Inflammatory macrophage (primary cell): Measurements from ENCODE around the gene CCND3.
A peak's percentile ranks its signal among the peaks of the same experiment; 100 is the strongest.

Experiments
- DNase-seq, 2 donors: peaks; one replicate each; pipeline ENCODE4 v3.0.0-alpha.2; 2020 to 2022
- total RNA-seq, 18 experiments: gene quantifications; one replicate each; lab custom pipeline; 2026; ENCODE audit warnings: mixed read lengths in 6 of 18, inconsistent platforms in 2 of 18; lab: John Stamatoyannopoulos, UW

The CCND3 gene
- total RNA-seq = 56.5 to 186 (median 129) reads per million in 18 experiments

DNA sequence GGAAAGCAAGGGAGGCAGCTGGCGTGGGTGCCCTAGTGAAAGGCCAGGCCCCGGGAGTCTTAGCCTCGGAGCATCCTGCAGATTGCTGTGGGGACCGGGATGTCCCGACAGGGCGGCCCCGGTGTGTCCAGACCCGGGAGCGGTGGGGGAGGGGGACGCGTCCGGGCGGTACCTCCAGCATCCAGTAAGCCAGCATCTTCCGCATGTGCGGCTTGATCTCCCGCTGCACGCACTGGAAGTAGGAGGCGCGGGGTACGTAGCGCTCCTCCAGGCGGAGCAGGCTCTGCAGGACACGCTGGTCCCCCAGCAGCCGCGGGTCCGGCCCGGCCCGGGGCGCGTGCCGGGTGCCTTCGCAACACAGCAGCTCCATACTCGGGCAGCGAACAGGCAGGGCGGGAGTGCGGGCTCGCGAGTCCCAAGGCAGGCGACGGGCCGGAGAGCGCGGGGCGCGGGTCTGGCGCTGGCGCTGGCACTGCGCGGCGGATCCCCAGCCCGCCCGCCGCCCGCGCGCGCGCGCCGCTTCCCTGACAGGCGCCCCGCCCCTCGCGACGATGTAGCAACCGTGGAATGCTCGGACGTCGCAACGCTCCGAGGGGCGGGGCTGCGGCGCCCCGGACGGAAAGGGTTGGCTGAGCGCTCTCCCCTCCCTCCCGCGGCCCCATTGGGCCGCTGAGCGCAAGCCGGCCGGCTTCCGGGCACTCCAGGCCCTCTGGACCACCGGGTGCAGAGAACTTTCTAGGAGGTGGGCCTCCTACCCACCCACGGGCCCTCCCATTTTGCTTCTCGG lies at the start of gene CCND3:
CCND3 (minus strand) TSS at position 529 of the 787 bp plus-strand sequence; CDS start at position 370, 159 bp downstream.
- DNase-seq = peak; percentile 96 to 98

DNA sequence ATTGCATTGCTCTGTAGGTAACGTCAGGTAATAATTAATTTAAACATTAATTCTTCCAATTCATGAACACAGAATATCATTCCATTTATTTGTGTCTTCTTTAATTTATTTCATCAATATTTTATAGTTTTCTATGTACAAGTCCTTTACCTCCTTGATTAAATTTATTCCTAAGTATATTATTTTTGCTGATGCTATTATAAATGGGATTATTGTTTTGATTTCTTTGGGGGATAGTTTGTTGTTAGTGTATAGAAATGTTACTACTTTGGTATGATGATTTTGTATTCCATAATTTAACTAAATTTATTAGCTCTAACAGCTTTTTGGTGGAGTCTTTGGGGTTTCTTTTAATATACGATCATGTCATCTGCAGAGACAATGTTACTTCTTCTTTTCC lies 44.7 kb upstream of the CCND3 start:
- no peak for DNase-seq

DNA sequence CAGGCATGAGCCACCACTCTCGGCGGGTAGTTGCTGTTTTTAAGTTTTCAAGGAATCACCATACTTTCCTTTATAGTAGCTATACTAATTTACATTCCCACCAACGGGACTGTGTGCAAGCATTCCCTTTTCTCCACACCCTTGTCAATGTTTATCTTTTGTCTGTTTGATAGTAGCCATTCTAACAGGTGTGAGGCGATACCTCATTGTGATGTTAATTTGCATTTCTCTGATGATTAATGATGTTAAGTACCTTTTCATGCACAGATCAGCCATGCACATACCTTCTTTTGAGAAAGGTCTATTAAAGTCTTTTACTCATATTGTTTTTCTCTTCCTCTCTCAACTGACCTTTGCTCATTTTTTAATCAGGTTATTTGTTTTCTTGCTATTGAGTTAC lies 43.0 kb upstream of the CCND3 start:
- DNase-seq = no peak

DNA sequence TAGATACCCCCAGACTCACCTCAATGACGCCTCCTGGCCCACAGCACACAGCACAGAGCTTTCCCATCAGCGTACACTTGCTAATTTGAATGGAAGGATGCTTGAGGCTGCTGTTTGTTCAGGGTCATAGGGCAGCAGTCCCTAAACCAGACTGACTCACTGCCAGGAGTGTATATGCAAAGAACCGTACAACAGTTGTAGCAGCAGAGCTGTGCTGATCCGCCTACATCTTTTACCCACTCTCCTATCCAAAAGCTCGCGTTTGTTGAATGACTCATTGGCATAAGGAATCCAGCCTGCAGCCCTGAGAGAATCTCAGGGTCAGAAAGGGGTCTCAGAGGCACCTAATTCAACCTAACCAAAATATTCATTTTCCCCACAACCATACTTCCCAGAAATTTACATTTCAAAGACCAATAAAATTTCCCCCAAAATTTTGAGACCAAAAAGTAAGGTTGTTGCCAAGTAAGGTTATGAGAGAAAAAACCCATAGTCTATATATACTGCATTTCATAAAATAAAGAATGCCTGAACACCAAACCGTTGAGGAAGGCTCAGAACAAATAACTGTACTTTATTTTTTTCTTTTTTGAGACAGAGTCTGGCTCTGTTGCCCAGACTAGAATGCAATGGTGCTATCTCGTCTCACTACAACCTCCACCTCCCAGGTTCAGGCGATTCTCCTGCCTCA lies 35.3 kb upstream of the CCND3 start:
- DNase-seq = peak; percentile 66 to 85

DNA sequence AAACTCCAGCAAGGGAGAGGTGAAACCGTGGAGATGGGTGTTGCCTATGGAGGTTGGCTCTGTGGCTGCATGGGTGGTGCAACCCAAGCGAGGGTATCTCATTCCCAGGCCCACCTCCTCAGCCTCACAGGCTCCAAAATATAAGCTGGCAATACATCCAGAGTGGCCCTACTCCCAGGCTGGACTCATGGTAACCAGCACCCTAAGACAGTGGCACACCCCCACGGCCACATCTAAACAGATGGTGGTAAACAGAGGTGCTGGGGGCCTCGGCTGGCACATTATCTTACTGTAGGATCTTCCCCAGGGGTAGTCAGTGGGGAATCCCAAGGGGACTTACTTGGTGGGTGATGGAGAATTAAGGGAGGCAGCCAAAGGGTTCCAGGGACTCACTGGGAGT lies 33.7 kb upstream of the CCND3 start:
- DNase-seq = no peak

DNA sequence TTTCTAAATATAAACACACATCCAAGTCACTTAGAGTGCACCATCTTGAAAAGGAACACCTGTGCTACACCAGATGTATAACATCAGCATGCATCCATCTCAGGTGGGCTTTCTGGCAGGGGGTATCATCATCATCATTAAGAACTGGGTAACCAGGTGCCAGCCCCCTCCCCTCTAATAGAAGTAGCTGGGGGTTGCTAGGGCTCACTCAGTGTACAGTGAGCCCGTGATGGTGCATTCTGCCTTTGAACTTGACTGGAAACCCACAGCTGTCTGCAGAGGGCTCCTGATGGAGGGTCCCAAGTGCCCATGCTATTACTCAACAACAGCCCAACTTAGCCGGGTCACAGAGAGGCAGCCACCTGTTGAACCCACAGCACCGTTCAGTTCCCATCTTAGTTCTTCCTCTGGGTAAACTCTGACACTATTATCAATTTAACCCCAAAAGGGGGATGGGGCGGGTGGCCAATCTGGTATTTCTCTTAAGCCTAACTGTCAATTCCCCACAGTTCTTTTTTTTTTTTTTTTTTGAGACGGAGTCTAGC lies 32.7 kb upstream of the CCND3 start:
- DNase-seq = no peak

DNA sequence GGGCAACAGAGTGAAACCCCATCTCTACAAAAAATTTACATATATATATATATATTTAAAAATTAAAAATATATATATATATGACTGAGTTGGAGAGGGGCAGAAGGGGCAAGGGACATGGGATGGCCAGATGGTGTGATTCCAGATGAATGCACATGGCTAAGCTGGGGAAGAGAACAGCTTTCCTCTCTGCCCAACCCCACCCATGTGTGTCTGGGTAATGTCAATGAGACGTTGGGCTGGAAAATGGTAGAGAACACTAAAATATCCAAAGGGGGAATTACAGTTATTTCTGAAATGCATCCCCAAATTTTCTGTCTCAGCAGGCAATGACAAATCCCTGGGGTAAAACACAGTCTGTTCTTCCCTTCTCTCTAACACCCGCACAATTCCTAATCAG lies 31.2 kb upstream of the CCND3 start:
- no peak for DNase-seq

DNA sequence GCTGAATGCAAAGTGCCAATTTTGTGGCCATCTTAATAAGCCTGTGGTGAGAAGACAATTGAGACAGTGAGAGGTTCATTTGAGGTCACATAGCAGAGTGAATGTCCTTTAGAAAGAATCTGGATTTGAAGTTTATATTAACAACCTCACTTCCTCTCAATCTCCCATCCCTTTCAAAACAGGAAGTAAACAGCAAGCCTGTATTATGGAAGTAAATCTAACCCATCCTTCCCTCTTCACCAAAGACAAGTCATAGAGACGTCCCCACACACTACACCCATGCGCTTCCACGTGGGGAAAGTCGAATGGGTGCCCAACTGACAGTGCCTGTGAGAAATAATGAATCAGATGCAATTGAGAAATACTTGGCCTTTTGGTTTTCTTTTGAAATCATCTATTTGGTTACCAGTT lies 28.8 kb upstream of the CCND3 start:
- DNase-seq = peak; percentile 97 to 99

DNA sequence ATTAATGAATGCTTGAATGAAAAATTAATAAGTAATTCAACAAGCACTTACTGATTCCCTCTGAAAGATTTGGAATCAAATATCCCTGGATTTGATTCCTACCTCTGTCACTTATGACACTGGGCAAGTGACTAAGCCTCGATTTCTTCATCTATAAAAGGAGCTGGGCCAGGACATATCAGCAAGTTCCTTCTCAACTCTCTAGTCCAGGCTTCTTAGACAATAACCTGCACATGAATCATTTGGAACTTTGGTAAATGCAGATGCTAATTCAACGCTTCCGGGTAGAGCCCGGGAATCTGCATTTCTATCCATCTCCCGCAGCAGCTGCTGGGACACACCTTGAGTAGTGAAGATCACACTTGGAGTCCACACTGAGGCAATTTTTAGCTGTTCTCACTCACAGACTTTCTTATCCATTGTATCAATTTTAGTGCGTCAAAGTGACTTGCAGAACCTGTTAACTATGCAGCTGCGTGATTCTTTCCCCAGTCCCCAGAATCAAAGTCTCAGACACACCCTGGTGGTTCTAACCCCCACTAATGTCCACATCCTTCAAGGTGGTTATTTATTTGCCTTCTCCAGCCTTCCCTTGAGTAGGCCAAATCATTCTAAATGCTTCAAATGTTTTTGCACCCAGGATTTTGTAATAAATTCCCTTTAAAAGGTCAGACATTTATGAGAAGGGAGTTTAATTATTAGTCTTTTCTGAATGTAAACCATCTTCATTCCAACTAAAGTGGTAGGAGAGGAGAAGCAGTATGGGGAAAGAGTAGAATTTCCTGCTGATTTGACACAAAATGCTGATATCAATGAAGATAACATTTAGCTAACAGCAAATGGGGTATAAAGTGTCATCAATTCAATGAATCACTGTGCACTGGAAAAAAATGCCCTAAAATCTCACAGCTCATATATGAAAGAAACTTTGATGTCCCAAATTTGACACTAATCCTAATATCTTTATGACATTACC lies 26.0 kb upstream of the CCND3 start:
- peak; percentile 48 to 65 for DNase-seq

DNA sequence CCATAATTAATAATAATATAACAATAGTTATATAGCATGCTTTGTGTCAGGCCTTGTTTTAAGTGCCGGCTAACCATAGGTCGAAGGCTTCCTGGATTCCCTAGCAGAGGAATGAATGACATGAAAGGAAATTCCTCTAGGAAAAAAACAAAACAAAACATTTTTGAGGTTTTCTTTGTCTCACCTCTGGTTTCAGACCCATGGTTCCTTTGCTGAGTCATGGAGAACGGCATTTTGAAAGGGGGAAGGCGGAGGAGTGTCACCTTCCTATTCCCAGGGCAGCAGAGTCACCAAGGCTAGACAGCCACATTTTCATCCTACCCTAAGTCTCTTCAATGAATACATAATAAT lies 25.3 kb upstream of the CCND3 start:
- DNase-seq = peak in 1 of 2 donors; percentile 48

DNA sequence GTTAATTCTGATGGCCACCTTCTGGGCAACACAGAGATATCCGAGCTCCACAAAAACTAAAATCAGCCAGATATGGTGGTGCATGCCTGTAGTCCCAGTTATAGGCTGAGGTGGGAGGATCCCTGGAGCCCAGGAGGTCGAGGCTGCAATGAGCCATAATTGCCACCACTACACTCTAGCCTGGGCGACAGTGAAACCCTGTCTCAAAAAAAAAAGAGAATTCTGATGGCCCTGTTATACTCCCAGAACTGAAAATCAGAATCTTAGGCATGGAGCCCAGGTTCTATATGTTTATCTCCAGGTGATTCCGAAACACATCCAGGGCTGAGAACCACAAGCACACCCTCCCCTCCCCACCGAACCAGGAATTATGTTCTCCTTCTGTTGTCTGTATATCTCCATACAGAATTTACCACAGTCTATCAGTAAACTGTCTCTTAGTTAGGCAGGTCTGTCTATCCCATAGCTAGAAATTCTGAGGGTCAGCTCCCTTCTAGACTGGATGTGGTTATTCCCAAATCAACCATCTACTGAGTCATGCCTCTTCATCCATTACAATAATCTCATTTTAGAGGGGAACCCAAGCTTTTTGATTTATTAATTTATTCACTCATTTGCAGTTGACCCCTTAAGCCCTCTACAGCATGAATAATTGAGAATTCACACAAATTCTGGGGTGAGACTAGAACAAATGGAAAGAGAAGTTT lies 24.8 kb upstream of the CCND3 start:
- DNase-seq = no peak

DNA sequence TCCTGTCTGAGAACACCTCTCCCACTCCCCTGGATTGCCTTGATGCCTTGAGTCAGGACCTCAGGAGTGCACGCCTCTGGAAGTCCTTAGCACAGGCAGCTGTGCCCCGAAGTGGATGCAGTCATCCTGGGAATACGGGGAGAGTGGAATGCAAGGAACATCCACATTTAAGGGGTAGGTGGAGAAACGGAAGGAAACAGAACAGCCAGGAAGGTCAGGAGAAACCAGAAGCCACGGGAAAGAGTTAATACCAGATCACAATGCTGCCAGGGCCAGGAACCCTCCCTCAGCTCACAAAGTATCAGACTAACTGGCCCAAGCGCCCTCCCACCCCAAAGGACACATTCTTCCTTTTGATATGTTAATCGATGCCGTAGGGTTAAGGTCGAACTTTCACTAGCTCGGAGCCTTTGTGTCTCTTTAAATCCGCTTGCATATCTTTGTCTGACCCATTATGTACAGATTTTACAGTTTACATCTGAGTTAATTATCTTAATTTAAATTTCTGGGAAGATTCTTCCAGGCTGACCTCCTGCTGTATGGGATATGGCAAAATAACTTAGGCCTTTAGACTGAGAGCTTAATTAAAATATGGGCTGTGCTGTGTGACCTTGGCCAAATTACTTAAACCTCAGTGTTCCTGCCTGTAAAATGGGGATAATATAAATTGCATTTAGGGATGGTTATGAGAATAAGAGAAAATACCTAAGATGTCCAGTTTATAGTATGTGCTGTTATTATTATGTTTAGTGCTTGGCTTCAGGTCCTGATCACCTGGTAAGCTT lies 24.0 kb upstream of the CCND3 start:
- no peak for DNase-seq

DNA sequence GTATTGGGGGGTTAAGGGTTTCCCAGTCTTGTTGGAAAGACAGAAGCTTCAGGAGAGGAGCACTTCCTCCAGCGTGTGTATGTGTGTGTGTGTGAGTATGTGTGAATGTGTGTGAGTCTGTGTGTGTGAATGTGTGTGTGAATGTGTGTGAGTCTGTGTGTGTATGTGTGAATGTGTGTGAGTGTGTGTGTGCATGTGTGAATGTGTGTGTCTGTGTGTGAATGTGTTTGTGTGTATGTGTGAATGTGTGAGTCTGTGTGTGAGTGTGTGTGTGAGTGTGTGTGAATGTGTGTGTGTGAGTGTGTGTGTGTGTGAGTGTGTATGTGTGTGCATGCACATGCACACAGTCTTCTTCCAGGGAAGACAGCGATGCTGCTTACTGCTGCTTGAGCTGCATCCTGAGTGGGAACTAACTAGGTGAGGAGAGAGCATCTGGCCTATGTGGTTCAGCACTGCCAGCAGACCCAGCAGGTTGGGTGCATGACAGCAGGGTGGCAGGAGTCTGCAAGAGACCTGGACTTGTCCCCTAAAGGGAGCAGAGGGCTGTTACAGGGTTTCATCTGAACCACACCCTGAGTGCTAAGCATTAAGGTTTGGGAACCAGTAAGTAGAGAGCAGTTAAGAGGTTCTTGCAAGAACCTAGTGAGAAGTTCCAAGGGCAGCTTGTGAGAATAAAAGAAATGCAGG lies 22.7 kb upstream of the CCND3 start:
- no peak for DNase-seq

DNA sequence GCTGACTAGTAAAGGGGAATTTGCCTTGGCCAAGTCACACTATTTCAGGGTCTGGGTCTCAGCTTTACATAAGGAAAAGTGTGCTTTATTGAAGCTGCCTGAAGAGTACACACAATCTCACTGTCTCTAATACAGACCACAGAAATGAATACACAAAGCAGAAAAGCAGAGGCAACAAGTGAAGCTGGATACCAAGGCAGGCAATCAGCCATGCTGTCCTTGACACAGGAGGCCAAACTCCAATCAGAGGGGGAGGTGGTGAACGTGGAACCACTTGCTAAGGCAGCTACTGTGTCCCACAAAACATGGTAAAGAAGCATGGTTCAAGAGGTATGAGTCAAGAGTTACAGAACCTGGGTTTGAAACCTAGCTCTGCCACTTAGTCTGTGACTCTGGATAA lies 21.8 kb upstream of the CCND3 start:
- no peak for DNase-seq

DNA sequence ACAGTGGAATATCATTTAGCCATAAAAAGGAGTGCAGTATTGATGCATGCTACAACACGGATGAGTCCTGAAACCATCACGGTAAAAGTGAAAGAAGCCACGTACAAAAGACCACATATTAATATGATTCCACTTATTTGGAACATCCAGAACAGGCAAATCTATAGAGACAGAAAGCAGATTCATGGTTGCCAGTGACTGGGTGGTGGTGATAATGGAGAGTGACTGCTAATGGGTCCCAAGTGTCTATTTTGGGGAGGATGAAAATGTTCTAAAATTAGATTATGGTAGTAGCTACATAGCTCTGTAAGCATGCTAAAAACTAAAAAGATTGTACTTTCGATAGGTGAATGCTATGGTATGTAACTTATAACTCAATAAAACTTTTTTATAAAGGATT lies 18.4 kb upstream of the CCND3 start:
- DNase-seq = no peak

DNA sequence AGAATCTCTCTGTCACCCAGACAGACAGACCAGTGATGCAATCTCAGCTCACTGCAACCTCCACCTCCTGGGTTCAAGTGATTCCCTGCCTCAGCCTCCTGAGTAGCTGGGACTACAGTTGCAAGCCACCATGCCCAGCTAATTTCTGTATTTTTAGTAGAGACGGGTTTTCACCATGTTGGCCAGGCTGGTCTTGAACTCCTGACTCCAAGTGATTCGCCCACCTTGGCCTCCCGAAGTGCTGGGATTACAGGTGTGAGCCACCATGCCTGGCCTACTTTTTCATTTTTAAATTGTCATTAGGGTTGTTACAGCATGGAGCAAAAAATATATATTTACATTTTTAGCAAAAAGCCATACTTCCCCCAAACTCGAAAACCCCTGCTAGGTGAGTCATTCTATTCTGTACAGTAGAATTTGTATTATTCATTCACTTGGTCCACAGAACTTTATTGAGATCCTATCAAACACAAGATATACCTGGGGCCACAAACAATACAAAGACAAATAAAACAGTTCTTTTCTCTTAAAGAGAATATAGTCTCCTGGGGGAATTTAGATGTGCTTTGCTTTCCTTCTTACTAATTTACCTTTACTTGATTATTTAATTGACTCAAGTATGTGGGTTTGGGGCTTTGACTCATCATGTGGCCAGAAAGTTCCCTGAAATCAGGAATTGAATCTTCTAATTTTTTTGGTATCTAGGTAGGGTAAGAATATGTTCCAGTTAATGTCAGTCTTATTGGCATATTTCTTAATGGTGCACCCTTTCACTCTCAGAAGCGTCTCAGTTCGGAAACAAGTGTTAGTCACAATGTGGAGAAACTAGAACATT lies 16.6 kb upstream of the CCND3 start:
- no peak for DNase-seq

DNA sequence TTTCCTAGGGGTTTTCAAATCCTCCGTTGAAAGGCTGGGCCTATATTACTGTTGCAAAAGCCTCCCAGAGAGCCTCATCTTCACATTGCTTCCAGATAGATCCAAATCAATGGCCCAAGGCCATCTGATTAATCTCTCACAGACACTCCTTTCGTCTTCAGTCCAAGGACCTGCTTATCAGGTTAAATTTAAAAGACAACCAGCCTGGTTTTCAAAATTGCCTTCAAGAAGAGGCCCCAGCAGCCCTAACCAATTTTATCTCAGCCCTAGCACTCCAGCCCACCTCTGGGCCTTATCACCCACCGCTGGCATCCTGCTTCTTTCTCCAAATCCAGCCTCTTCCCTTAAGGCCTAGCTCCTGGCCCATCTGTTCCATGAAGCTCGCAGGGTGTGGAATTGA lies 15.5 kb upstream of the CCND3 start:
- DNase-seq = no peak

DNA sequence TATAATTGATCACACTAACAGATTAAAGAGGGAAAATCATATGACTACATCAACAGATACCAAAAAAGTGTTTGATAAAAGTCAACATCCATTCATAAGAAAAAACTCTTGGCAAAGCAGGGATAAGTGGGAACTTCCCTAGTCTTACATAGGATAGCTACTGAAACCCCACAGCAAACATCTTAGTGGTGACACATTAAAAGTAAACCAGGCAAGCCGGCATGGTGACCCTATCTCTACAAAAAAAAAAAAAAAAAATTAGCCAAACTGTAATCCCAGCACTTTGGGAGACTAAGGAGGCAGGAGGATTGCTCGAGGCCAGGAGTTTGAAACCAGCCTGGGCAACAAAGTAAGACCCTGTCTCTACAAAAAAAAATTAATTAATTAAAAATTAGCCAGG lies 13.8 kb upstream of the CCND3 start:
- DNase-seq = no peak

DNA sequence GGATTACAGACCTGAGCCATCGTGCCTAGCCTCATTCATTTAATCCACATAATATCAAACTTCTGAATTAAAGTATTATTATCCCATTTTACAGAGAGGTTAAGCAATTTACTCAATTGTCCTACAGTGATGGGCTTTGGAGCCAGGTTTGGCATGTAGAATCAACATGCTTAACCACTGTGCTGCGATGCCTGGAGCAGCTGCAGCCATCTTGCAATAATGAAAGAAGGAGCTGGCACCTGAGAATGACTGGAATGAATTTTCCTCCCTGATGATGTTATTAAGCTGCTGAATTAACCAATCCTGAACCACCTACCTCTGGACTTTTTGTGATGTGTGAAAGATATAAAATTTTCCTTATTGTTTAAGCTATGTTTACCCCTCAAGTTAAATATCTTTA lies 13.1 kb upstream of the CCND3 start:
- no peak for DNase-seq
